ENCODE results near the gene AHRR.
A peak's percentile ranks its signal among the peaks of the same experiment; 100 is the strongest.

The AHRR gene

GRCh38 chr5:440401-441201 is 119.1 kb downstream of the AHRR start:
- no peak for DNase-seq (ENCODE audit: low read depth in 2 of 2, low spot score in 1 of 2)

GRCh38 chr5:441996-442334 is 120.5 kb downstream of the AHRR start:
- DNase-seq (ENCODE audit: low read depth in 2 of 2, low spot score in 1 of 2), result no peak

- peak; percentile 39 to 42 for DNase-seq (ENCODE audit: low read depth in 2 of 2, low spot score in 1 of 2)
These were observed 121.1 kb downstream of the AHRR start, which contains the start of gene EXOC3 for GRCh38 chr5:442335-443238. EXOC3 (plus strand) TSS chr5:443176; CDS start chr5:446206, 3,030 bp downstream.

GRCh38 chr5:443239-444151 is 122.0 kb downstream of the AHRR start:
- no peak for DNase-seq (ENCODE audit: low read depth in 2 of 2, low spot score in 1 of 2)

- DNase-seq (ENCODE audit: low read depth in 2 of 2, low spot score in 1 of 2), result no peak
These were observed 122.7 kb downstream of the AHRR start for GRCh38 chr5:444226-444625.

- DNase-seq (ENCODE audit: low read depth in 2 of 2, low spot score in 1 of 2), result no peak
These were observed 124.1 kb downstream of the AHRR start for GRCh38 chr5:445591-445990.

- DNase-seq (ENCODE audit: low read depth in 2 of 2, low spot score in 1 of 2), result no peak
These were observed 124.8 kb downstream of the AHRR start for GRCh38 chr5:446066-446882.

GRCh38 chr5:446883-447263 is 125.4 kb downstream of the AHRR start:
- no peak for DNase-seq (ENCODE audit: low read depth in 2 of 2, low spot score in 1 of 2)

GRCh38 chr5:447501-447900 is 126.0 kb downstream of the AHRR start:
- DNase-seq (ENCODE audit: low read depth in 2 of 2, low spot score in 1 of 2), result no peak

- DNase-seq (ENCODE audit: low read depth in 2 of 2, low spot score in 1 of 2), result no peak
These were observed 126.7 kb downstream of the AHRR start for GRCh38 chr5:448061-448765.

GRCh38 chr5:448766-449090 is 127.2 kb downstream of the AHRR start:
- DNase-seq (ENCODE audit: low read depth in 2 of 2, low spot score in 1 of 2), result no peak

GRCh38 chr5:449151-449550 is 127.6 kb downstream of the AHRR start:
- DNase-seq (ENCODE audit: low read depth in 2 of 2, low spot score in 1 of 2), result no peak

GRCh38 chr5:451587-452458 is 130.3 kb downstream of the AHRR start:
- DNase-seq (ENCODE audit: low read depth in 2 of 2, low spot score in 1 of 2), result no peak

- no peak for DNase-seq (ENCODE audit: low read depth in 2 of 2, low spot score in 1 of 2)
These were observed 131.6 kb downstream of the AHRR start for GRCh38 chr5:452978-453710.

- DNase-seq (ENCODE audit: low read depth in 2 of 2, low spot score in 1 of 2), result no peak
These were observed 132.4 kb downstream of the AHRR start for GRCh38 chr5:453725-454481.

- no peak for DNase-seq (ENCODE audit: low read depth in 2 of 2, low spot score in 1 of 2)
These were observed 133.4 kb downstream of the AHRR start for GRCh38 chr5:454936-455335.

- DNase-seq (ENCODE audit: low read depth in 2 of 2, low spot score in 1 of 2), result no peak
These were observed 134.3 kb downstream of the AHRR start for GRCh38 chr5:455806-456205.

Measured in stimulated activated CD8-positive, alpha-beta memory T cell treated with anti-CD3 and anti-CD28 coated beads, Interleukin-4, amount 100 ng/mL, for 1 hour (primary cell).